ENCODE data around the gene GNG4. TPM values are rescaled to one million over a fixed set of nuclear protein-coding genes. Genes with fewer than 3 reads are reported as not detected.

Gene GNG4
- total and polyA plus RNA-seq, 11 donors = 0.06 to 0.07 TPM; not detected in 9

DNA sequence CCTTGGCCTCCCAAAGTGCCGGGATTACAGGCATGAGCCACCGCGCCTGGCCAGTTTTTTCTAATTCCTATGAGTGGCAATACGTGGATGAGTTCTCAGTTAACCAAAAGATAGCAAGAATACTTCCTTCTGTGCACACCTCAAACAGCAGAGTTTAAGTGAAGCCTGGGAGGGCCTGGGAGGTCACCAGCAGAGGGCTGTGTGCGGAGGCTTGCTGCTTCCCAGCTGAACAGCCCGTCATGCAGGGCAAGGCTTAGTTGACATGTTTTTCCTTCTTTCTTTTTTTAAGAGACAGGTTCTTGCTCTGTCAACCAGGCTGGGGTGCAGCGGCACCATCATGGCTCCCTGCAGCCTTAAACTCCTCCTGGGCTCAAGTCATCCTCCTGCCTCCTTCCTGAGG lies 17.8 kb downstream of the GNG4 start:
- peaks cover 0 to 6% (median 0%) of the 10 kb centered on the region in 12 donors for H3K4me1 ChIP-seq
- intact Hi-C loops (cut with DNase I) = no loop called here

DNA sequence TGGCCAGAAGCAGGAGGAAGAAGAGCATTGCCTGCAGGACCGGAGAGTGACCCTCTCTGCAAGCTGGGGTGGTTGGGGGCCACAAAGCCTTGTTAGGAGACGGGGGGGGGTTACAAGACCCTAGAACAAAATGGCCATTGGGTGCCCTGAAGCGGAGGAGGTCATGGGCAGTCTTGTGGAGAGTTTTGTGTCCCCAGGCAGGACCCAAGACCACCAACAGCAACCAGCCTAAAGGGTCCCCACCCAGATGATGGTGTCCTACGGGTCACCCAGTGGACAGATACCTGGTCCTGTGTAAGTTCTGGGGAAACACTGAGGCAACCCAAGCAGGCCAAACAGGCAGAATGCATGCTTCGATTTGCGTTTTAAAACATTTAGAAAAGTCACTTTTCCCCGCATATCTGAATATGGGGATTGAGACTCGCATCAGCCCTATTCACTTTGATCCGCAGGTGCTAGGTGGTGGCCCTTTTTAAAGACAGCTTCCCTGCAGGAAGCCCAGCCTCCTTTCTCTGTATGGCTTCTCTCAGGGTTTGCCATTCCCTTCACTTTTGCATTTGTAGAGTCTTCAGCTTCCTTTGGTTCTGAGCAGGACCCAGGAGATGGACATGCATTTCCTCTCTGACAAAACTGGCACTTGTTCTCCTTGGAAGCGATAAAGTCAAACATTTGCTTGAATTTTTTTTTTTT lies 21.1 kb downstream of the GNG4 start:
- Histone ChIP-seq H3K4me3 (no peak overlapping the region), H3K27ac (no peak overlapping the region), H3K9me3 (no peaks in the 10 kb centered on the region), H3K36me3 (no peaks in the 10 kb centered on the region), H3K4me1 (peaks cover 0 to 20% (median 2%) of the 10 kb centered on the region in 12 donors), H3K27me3 (peaks cover 0 to 7% (median 0%) of the 10 kb centered on the region in 9 donors)
- ATAC-seq = no peak
- WGBS, 4 donors = 82 to 89% (median 87%) methylated on average over 9 to 10 of the region's 10 CpGs
- no peak for DNase-seq
- TF ChIP-seq POLR2A (IDR thresholded peaks at IDR 0.05) = no peak
- TF ChIP-seq, protein P1, sequence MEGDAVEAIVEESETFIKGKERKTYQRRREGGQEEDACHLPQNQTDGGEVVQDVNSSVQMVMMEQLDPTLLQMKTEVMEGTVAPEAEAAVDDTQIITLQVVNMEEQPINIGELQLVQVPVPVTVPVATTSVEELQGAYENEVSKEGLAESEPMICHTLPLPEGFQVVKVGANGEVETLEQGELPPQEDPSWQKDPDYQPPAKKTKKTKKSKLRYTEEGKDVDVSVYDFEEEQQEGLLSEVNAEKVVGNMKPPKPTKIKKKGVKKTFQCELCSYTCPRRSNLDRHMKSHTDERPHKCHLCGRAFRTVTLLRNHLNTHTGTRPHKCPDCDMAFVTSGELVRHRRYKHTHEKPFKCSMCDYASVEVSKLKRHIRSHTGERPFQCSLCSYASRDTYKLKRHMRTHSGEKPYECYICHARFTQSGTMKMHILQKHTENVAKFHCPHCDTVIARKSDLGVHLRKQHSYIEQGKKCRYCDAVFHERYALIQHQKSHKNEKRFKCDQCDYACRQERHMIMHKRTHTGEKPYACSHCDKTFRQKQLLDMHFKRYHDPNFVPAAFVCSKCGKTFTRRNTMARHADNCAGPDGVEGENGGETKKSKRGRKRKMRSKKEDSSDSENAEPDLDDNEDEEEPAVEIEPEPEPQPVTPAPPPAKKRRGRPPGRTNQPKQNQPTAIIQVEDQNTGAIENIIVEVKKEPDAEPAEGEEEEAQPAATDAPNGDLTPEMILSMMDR (IDR thresholded peaks at IDR 0.05) = no peak
- intact Hi-C loops (cut with DNase I) = no loop called here

More for the DNA sequence above, 17.8 kb downstream of the GNG4 start:
- no peak overlapping the region for H3K27ac ChIP-seq
- no peak for TF ChIP-seq POLR2A (IDR thresholded peaks at IDR 0.05)
- TF ChIP-seq, protein P1 (IDR thresholded peaks at IDR 0.05) = no peak
- no peak for DNase-seq
- H3K4me3 ChIP-seq = no peak overlapping the region
- H3K9me3 ChIP-seq = no peaks in the 10 kb centered on the region
- H3K27me3 ChIP-seq = peaks cover 0 to 7% (median 0%) of the 10 kb centered on the region in 9 donors
- WGBS, 4 donors = 88 to 92% (median 90%) methylated on average over 6 to 7 of the region's 7 CpGs
- ATAC-seq = no peak
- H3K36me3 ChIP-seq = no peaks in the 10 kb centered on the region

DNA sequence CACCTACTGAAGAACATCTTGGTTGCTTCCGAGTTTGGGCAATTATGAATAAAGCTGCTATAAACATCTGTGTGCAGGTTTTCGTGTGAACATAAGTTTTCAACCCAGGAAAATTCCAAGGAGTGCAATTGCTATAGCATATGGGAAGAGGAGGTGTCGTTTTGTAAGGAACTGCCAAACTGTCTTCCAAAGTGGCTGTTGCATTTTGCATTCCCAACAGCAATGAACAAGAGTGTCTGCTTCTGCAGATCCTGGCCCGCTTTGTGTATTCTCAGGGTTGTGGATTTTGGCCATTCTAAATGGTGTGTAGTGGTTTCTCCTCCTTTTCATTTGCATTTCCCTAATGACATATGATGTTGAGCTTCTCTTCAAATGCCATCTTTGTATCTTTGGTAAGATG lies 23.8 kb downstream of the GNG4 start:
- Histone ChIP-seq H3K9me3 (no peaks in the 10 kb centered on the region), H3K4me3 (no peak overlapping the region), H3K4me1 (peaks cover 0 to 17% (median 0%) of the 10 kb centered on the region in 12 donors), H3K27ac (no peak overlapping the region), H3K27me3 (peaks cover 0 to 5% (median 0%) of the 10 kb centered on the region in 9 donors), H3K36me3 (no peaks in the 10 kb centered on the region)
- DNase-seq = no peak
- TF ChIP-seq POLR2A (IDR thresholded peaks at IDR 0.05) = no peak
- TF ChIP-seq, protein P1 (IDR thresholded peaks at IDR 0.05) = no peak
- WGBS, 4 donors = 85 to 97% (median 90%) methylated on average over 4 of the region's 4 CpGs
- intact Hi-C loops (cut with DNase I) = no loop called here
- no peak for ATAC-seq

GRCh38 chr1:235625340-235625739 lies 24.2 kb downstream of the GNG4 start:
- H3K9me3 ChIP-seq = no peaks in the 10 kb centered on the region
- ATAC-seq = no peak
- WGBS, 4 donors = 87 to 94% (median 93%) methylated on average over 3 of the region's 3 CpGs
- peaks cover 0 to 5% (median 0%) of the 10 kb centered on the region in 9 donors for H3K27me3 ChIP-seq
- TF ChIP-seq, protein P1 (IDR thresholded peaks at IDR 0.05) = no peak
- TF ChIP-seq POLR2A (IDR thresholded peaks at IDR 0.05) = no peak
- H3K4me3 ChIP-seq = no peak overlapping the region
- no peaks in the 10 kb centered on the region for H3K36me3 ChIP-seq
- intact Hi-C loops (cut with DNase I) = no loop called here
- no peak overlapping the region for H3K27ac ChIP-seq
- DNase-seq = no peak
- peaks cover 0 to 17% (median 0%) of the 10 kb centered on the region in 12 donors for H3K4me1 ChIP-seq

All from heart left ventricle (tissue), 16 donors.